GM18519 (cell line): ENCODE results near the gene RAI1.

Source experiments
- ATAC-seq: cut with Tn5 transposase; IDR thresholded peaks from one replicate; pipeline ENCODE4 v1.9.1; 2021; ENCODE audit warnings: mild to moderate bottlenecking, moderate library complexity; ENCODE audit not compliant: unreplicated experiment, low FRiP score

RAI1 gene

DNA sequence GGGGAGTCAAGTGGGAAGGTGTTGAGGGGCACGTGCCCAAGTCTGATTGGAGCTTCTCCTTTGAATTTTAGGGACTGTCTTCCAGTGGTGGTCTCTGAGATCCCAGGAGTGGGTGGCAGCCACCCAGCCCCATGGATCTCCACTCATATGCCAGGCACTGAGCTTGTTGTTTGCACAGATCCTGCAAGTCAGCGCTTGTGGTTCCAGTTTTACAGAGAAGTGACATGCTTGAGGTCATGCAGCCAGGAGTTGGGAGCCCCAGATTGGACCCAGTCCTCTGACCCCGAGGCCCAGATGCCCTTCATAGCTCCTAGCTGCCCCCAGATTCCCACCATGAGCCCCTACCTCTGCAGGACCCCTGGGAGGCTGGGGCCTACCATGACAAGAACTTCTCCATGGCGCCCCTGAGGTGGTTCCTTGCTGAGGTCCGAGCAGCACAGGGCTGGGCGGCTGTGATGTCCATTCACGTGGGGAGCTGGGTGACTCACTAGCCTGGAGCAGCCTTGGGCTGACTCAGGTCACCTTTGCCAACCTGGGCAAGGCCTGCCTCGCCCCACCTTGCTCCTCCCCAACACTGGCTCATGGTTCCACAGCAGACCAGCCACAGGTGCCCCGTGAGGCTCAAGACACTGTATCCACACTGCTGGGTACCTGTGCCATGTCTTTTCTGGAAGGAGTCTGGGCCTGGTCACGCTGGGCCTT lies 47.4 kb downstream of the RAI1 start:
- no peak for ATAC-seq

DNA sequence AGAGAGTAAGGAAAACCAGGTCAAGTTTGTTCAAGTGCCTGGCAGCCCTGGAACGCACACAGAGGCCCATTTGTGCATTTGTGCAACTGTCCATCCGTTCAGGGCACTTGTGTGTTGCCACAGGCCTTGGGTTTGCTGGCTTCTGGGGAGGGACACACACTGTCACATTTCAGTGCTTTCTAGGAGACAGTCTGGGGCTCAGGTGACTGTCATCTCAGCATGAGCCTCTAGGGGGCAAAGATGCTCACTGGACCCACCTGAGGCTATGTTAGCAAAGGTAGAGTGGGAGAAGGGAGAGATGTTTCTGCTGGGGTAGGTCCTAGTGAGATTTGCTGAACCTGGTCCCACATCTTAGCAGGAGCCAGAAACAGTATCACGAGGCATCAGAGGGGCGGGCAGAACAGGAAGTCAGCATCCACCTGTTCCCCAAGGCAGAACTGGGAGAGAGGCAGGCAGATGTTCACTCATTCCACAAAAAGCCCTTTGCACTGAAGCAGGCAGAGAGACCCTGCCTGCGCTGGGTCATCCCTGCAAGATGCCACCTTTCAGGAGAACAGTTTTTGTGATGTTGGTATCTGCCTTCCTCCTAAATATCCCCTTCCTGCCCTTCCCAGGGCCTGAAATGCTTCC lies 48.5 kb downstream of the RAI1 start:
- ATAC-seq: no peak

DNA sequence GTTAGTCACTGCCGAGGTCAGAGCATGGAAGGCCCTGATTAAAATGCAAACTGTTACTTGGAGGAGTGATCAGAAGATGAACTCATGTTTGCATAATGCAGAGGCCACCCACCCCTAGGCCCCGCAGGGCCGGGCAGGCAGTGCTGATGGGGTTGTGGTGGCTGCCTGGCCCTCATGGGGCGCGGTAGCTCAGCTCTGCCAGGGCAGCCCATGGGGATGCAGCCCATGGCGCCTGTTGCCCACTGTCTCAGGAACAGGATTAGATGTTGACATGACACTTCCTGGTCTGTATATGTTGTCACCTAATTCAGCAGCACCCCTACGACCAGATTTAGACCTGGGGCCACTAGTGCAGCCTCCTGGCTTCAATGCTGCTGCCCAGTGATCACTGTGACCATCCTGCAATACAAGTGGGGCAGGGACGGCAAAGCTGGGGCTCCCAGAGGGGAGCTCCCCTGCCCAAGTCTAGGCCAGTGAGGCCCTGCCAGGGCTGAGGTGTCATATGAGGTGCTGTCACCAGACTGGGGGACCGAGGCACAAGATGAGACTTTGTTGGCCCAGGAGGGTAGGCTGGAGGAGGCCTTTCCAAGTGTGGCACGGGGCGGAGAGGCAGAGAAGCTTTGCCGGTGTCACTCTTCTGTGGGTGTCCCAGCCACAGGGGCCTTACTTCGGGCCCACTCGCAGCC lies 49.1 kb downstream of the RAI1 start:
- no peak for ATAC-seq

DNA sequence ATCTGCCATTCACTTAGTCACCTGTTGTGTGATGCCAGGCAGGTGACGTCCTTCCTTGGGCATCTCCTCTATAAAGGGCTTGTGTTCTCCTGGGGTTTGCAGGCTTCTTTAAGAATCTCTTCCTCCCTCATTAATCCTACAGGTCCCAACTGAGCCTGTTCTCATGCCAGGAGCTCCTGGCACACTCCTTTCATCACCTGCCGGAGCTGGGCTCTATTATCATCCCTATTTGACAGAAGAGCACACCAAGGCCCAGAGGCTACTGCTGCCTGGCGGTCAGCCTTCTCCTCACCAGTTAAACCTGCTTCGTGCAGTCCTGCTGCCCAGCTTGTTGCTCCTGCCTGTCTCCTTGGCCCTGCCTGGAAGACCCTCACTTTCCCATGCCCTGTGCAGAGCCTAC lies 51.2 kb downstream of the RAI1 start:
- ATAC-seq: no peak

DNA sequence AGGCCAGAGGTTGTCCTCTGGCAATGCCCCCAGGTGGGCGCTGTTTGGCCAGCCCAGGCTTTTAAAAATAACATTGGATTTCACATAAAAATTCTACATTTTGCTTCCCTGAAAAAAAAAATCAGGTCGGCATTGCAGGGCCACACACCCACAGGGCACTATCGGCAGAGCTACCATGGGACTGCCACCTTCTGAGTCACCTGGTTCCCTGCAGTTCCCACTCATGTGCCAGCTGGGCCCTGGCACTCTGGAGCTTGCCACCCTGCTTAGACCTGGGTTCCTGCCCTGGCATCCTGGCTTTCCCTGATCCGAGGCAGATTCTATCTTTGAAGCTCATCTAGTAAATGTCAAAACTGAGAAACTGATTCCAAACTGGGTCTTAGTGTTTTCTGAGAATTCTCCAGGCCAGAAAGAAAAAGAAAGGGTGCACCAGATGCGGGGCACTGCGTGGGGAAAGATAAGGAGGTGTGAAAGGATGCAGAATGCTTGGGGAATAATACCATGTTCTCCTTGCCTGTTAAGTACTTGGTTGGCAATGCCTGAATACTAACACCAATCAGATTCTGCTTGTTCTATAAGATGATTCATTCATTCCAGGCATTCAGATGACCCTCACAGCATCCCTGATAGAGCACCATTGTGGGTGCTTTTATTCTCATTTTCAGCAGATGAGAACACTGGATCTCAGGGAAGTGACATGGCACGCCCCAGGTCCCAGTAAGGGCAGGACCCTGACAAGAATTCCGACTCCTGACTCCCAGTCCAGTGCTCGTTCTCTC lies 51.8 kb downstream of the RAI1 start:
- no peak for ATAC-seq

DNA sequence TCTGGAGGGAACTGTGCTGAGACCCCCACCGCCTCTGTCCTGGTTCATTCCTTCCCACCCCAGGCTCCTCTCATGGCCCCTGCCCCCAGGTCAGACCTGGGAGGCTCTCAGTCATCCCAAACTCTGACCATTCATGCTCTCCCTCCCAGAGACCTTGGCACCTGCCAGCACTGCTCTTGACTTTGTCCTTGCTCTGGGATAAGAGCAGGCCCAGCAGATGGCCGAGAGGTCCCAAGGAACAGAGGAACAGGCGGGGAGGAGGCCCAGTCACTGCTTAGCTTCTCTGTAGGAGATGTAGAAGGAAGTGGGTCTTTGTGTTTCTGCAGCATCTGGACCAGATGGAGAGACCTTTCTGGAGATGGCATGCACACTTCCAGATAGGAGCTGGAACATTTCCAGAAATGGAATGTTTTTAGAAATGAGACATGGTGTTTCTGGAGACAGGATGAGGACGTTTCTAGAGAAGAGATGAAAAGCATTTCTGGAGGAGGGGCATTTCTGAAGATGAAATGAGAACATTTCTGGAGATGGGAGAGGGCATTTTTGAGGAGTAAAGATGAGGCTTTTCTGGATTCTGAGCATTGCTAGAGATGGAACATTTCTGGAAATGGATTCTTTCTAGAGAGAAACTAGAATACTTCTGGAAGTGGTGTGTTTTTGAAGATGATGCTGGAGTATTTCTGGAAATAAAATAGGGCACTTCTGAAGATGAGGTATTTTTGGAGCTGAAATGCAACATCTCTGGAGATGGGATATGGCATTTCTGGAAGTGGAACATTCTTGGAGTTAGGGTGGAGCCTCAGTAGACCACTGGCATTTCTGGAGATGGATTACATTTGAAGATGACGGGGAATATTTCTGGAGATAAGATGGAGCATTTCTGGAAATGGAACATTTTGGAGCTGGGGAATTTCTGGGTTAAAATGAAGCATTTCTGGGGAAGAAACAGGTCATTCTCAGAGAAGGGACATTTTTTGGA lies 55.2 kb downstream of the RAI1 start:
- ATAC-seq: no peak

DNA sequence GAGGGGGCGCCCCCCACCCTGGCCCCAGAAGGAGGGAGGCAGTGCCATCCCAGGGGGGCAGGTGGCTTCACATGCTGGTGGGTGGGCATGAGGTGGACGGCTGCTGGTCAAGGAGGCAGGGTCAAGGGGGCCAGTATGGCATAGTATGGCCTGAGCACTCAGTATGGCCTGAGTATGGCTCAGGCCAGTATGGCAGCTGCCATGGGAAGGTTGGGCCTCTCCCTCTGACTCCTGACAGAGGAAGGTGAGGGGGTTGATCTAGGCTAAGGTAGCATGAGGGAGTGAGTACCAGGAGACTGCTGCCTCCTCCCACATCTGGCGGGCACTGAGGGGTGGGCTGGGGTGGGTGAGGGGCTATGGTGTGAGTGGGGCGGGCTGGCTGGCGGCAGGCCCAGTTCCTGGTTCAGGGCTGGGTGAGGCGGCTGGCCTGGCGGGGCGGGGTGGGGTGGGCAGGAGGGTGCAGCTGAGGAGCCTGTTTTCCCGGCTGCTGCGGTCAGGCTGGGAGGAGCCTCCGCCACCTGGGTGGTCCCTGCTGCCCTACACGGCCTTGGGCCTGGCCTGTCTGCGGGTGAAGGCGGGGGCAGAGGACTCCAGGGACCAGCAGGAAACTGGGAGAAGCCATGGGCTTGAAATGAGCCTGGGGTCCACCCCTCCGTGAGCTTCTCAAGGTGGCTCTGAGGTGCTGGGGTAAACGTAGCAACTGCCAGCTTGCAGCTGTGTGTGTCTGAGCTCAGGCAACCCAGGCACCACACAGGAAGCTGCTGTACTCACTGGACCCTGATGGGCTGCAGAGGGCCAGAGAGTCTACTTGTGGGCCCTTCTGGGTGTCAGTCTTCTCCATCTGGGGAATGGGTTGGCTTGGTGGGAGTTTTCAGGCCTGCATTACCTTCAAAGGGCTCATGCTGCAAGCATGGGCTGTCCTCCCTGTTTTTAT lies 57.0 kb downstream of the RAI1 start:
- ATAC-seq: no peak

DNA sequence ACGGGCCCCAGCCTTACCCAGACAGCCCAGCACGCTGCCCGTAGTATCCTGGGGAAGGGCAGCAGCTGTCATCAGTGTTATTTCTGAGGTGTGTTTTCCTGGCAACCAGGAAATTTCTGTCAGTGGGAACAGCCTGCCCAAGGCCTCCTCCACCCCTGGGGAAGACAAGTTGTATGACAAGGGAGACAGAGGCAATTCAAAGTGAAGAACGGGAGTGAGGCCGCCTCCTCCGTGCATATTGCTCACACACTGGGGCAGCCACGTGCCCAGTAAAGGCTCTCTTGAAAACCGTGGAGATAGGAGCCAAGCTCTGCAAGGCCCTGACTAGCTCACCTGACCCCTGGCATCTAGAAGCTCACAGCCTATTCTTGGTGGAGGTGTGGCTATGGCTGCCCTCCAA lies 57.6 kb downstream of the RAI1 start:
- ATAC-seq: no peak

DNA sequence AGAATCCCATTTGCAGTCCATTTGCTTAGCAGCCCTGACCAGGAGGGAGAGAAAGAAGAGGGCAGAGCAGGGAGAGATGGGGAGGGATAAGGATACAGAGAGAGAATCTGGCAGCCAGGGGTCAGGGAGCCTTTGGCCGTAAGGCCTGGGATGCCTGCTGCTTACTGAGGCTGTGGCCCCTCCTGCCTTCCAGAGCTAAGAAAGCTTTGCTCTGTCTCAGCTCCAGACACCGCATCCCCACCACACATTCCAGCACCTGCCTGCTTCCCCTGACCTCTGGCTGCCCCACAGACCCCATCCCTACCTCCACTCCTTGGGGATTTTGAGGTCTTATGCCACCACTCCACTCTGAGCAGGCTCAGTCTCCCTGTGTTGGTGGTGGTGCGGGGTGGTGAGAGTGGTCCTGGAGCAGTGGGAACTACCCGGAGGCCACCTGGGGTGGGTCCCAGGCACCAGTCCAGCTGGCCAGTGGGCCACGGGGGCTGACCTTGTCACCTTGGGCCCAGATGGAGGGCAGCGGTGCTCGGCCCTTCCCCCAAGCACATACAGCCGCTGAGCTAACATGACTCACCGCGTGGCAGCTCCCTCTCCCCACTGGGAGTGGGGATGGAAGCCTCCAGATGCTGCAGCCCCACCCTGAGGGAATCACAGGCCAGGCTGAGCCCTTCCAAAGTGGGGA lies 58.3 kb downstream of the RAI1 start:
- no peak for ATAC-seq

DNA sequence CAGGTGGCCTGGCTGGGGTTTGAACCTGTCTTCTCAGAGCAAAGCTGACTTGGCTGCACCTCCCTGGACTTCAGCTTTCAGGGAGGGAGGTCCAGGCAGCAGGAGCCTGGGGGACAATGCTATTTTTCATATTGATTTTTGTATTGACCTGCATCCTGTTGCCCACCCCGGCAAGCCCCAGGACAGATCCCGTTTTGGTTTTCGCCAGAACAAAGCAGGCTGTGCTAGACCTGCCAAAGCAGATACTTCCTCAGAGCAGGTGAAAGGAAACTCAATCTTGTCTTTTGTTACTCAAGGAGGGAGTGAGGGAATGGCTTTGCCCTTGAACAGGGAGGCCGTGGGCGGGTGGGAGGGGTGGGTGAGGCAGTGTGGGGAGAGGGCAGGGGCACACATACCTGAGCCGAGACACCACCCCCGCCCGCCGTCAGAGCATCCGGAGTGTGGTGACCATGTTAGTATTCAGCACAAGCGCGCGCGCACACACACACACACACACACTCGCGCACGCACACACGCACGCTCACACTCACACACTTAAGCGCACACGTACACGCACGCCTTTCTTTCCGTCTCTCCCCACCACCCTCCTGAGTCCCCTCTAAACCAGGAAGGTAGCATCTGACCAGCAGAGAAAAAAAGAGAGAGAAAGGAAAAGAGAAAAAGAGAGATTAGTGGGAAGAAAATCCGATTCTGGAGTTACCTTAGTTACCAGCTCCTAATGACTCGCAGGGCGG lies 59.5 kb downstream of the RAI1 start:
- no peak for ATAC-seq

DNA sequence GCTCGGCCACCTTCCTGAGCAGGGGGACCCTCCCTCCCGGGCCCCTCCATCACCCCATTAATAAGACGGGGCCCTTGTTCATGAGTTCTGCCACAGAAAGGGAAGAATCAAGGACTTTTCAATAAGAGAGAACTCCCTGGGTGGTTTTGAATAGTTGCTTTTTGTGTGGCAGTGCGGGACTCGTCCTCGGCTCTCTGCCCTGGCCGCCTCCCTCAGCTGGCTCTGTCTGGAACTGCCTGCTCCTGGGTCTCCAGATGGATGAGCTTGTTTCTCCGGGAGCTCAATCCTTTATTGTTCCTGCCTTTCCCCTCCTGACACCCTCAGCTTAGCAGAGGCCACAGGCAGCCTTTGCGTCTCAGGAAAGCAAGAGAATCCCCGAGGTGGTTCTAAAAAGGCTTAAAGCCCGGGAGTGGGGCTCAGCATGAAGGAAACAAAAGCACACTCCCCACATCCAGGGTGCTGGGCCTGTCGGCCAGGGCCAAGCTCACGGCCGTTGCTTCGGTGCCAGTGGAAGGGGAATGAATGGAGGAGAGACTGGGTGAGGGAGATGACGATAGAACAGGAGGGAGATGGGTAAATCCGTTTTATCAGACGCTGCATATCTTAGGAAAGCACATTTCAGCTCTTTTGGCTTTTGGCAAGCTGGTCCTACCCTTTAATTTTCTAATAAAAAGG lies 60.2 kb downstream of the RAI1 start:
- ATAC-seq: no peak

DNA sequence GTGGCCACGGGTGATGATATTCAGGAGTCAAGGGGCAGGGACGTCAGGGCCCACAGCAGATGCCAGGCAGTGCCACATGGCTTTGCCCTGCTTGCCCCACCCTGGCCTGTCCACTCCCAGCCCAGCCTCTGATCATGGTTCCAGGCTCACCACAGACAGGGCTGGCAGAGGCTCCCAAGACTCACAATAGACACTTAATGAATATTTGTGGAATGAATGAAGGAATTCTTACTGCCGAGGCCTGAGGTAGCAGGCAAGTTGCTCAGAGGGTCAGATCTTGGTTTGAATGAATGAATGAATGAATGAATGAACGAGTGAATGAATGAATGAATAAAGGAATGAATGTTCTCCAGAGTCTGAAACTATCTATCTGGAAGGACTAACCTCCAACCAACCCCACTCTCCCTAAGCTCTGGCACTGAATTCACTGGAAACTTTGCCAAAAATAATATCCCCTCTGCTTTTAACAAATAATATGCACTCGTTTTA lies 60.9 kb downstream of the RAI1 start:
- no peak for ATAC-seq

DNA sequence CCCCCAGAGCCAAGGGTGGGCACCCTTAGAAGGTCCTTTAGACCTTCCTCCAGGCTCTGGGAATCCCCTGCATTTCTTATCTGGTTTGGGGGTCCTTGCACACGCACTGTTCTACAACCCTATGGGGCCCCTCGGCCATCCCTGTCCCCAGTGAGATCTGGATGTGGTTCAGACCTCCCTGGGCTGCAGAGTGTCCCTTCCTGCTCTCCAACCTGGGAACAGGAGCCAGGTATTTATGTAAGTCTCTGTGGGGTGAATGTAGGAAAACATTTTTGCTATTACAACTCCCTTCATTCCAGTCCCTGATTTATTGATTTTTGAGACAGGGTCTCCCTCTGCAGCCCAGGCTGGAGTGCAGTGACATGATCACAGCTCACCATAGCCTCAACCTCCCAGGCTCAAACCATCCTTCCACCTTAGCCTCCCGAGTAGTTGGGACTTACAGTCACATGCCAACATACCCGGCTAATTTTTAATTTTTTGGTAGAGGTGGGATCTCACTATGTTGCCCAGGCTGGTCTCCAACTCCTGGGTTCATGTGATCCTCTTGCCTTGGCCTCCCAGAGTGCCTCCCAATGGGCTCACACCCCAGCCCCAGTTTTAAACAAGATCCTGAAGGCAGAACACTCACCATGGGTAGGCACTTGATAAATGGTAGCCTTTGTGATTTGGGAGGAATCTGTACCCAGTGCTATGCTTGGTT lies 61.6 kb downstream of the RAI1 start:
- ATAC-seq: no peak

DNA sequence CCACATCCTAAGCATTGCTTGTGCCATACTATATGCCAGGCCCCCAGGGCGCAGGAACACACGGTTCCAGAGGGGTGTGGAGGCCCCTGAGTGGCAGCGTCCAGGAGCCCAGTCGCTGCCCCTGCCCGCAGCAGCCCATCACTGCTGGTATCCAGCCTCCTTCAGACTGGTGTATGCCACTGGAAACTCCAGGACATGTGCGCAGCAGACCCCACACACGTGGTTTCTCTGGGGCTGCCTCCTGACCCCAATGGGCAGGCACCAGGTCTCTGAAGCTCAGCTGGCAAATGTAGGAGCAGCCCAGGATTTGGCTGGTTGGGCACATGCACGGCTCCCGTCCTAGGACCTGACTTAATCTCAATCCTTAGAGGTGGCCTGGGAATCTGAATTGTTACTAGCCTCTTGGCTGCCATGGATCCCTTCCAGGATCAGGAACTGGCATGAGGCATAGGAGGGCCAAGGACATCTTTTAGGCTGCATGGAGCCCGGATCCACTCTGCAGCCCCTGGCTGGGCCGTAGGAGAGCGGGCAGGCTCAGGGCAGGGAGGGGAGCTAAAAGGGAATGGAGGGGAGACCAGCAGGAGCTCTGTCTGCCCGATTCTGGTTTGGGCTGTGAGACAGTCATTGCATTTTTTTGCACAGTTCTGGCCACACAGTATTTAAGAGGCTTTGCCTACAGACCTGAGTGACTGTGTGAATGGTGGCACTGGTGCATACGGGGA lies 62.3 kb downstream of the RAI1 start:
- no peak for ATAC-seq

DNA sequence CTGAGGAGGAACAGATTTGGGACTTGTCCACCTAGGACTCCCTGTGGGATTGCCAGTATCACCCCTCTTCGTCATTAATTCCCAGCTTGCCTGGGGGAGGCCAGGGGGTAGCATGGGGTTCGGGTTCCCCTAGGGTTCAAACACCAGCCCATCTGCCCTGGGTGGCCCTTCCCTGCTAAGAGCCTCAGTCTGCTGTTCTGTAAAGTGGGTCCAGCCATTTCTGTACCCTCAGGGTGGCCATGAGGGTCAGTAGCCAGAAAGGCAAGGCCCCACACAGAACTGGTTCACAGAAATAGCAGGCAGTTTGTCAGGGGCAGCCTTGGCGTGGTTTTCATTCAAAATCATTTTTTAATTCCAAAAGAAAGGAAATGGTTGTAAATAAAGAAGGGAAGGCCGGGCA lies 62.9 kb downstream of the RAI1 start:
- ATAC-seq: no peak
